ENCODE results near the gene YARS1. TPM values are rescaled to one million over a fixed set of nuclear protein-coding genes. Genes with fewer than 3 reads are reported as not detected.

The YARS1 gene
- total and polyA plus RNA-seq, 2 of the 4 experiments (the other 2 are of a cell fraction) = 100 to 166 TPM

DNA sequence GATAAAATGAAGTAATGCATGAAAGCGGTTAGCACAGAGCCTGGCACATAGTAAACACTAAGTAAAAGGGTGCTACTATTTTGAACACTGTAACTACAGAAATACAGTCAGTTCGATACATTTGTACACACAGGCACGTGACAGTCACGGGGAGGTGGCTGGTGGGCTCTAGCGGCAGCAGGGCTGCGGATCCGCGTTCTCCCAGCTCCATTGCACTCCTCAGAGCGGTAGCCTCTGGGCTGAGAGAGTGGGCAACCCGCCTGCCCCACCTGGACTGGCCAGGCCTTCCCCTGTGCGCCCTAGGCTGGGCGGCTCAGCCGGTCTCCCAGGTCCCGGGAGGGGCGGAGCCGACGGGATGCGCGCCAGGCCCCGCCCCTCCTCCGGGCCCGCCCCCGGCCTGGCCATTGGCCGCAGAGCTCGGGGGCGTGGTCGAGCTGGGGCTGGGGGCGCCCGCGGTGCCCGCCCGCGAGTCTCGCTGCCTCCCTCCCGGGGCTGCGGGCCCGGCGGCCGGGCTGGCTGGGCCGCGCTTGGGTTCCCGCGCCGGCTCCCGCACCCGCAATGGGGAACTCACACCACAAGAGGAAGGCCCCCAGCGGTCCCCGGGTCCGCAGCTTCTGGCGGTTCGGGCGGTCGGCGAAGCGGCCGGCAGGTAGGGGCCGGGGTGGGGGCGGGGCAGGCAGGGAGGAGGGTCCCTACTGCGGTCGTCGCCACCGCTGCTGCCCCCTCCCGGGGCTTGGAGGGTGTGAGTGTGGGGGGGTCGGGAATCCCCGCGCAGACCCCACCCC is 63.4 kb downstream of the YARS1 start:
- BruUV-seq (replicated peaks) = no TSS peak
- peak overlapping the region in 1 of 2 experiments; percentile 7; a peak in 1 of 4 replicates for H4K8ac ChIP-seq (ENCODE audit: low read depth in 2 of 2, low read length in 2 of 2)
- H4K91ac ChIP-seq (ENCODE audit: insufficient read depth, low read depth, low read length) = no peak overlapping the region
- no peak overlapping the region for H4K5ac ChIP-seq (ENCODE audit: low read depth, low read length)
- ATAC-seq (ENCODE audit: low read depth) (peak; percentile 98), DNase-seq (peak; percentile 48)
- peaks cover 13% of the 10 kb centered on the region for H3K4me1 ChIP-seq (ENCODE audit: control insufficient read depth, insufficient read depth, low read length)
- H3K56ac ChIP-seq (ENCODE audit: extremely low read depth, insufficient read depth, low read length) = no peak overlapping the region
- H3K4me3 ChIP-seq (ENCODE audit: insufficient read depth, low read depth, low read length) = peak overlapping the region; percentile 50
- peak; percentile 62; the same call in 1 of the 2 replicates for TF ChIP-seq MAZ (IDR thresholded peaks at IDR 0.05; ENCODE audit: borderline replicate concordance, low read depth, low read length)
- no peak for TF ChIP-seq FOS (IDR thresholded peaks at IDR 0.05; ENCODE audit: low read depth, low read length)
- no peak for TF ChIP-seq POLR2A (IDR thresholded peaks at IDR 0.05; ENCODE audit: low read depth, low read length)
- TF ChIP-seq MAFK (IDR thresholded peaks at IDR 0.05; ENCODE audit: low read depth, low read length) = no peak
- TF ChIP-seq CEBPB (IDR thresholded peaks at IDR 0.05; ENCODE audit: low read depth, low read length) = no peak
- TF ChIP-seq, protein P1, sequence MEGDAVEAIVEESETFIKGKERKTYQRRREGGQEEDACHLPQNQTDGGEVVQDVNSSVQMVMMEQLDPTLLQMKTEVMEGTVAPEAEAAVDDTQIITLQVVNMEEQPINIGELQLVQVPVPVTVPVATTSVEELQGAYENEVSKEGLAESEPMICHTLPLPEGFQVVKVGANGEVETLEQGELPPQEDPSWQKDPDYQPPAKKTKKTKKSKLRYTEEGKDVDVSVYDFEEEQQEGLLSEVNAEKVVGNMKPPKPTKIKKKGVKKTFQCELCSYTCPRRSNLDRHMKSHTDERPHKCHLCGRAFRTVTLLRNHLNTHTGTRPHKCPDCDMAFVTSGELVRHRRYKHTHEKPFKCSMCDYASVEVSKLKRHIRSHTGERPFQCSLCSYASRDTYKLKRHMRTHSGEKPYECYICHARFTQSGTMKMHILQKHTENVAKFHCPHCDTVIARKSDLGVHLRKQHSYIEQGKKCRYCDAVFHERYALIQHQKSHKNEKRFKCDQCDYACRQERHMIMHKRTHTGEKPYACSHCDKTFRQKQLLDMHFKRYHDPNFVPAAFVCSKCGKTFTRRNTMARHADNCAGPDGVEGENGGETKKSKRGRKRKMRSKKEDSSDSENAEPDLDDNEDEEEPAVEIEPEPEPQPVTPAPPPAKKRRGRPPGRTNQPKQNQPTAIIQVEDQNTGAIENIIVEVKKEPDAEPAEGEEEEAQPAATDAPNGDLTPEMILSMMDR (conservative IDR thresholded peaks at IDR 0.05; ENCODE audit: low read depth, low read length) = no peak
- peak; percentile 82 for TF ChIP-seq BHLHE40 (IDR thresholded peaks at IDR 0.05; ENCODE audit: low read depth, low read length)
- no peak for TF ChIP-seq MXI1 (IDR thresholded peaks at IDR 0.05; ENCODE audit: borderline replicate concordance, low read depth, low read length)
- TF ChIP-seq, protein P2, sequence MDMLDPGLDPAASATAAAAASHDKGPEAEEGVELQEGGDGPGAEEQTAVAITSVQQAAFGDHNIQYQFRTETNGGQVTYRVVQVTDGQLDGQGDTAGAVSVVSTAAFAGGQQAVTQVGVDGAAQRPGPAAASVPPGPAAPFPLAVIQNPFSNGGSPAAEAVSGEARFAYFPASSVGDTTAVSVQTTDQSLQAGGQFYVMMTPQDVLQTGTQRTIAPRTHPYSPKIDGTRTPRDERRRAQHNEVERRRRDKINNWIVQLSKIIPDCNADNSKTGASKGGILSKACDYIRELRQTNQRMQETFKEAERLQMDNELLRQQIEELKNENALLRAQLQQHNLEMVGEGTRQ (IDR thresholded peaks at IDR 0.05; ENCODE audit: low read depth, low read length) = peak; percentile 71
- intact Hi-C loops (cut with micrococcal nuclease) = no loop called here
- H2AFZ ChIP-seq (replicated peaks; ENCODE audit: low read length, poor library complexity) = peak overlapping the region; percentile 87
- ChIA-PET CTCF (interaction anchor here (1.2 kb wide), 1 partner anchor 19 kb away, joined by 5 read pairs; no protein-coding TSS in a partner anchor), POLR2A (ENCODE audit: unreplicated experiment) (interaction anchor here (0.6 kb wide), 2 partner anchors 10 to 52 kb away, joined by 3 to 4 read pairs; no protein-coding TSS in a partner anchor)
- H2BK5ac ChIP-seq (ENCODE audit: low read depth, low read length, poor library complexity, severe bottlenecking) = no peak overlapping the region
- H2BK20ac ChIP-seq (ENCODE audit: low read depth, low read length) = no peak overlapping the region
- H2BK120ac ChIP-seq (ENCODE audit: low read depth, low read length) = no peak overlapping the region
- no peak overlapping the region; the same call in 1 of the 2 replicates for H3K18ac ChIP-seq (ENCODE audit: low read depth, low read length)
- H3K27me3 ChIP-seq (ENCODE audit: control insufficient read depth, insufficient read depth, low read length) = peaks cover 12% of the 10 kb centered on the region
- H2AK9ac ChIP-seq (replicated peaks; ENCODE audit: low read depth, low read length, poor library complexity) = peak overlapping the region; percentile 47
- peak overlapping the region; percentile 97 for H2AK5ac ChIP-seq (ENCODE audit: low read depth, low read length)
- peaks cover 0 to 10% of the 10 kb centered on the region in 2 experiments; a peak in 2 of 4 replicates for H3K79me1 ChIP-seq (ENCODE audit: low read depth in 1 of 2, low read length in 2 of 2)
- 0 out of 2 replicates have a peak overlapping the region, but pooled peaks have one; percentile 96 for H3K23ac ChIP-seq (ENCODE audit: low read depth, low read length)
- H3K36me3 ChIP-seq (ENCODE audit: control insufficient read depth, insufficient read depth, low read length) = no peaks in the 10 kb centered on the region
- H3K27ac ChIP-seq (ENCODE audit: insufficient read depth, low read length) = no peak overlapping the region
- H4K20me1 ChIP-seq (ENCODE audit: insufficient read depth, low read length) = peaks cover 10% of the 10 kb centered on the region
- H2BK15ac ChIP-seq (ENCODE audit: low read depth, low read length) = no peak overlapping the region
- dilution Hi-C loops (cut with HindIII; ENCODE audit: low sequenced_read_pairs, unreplicated experiment) = no loop called here
- 1% methylated on average over 27 of the region's 66 CpGs; no CpG with 5 or more reads in 1 of the 2 experiments for WGBS, 2 experiments (ENCODE audit: extremely low coverage in 2 of 2, insufficient read length in 1 of 2)
- H3K9me1 ChIP-seq (ENCODE audit: insufficient read depth, low read length) = peaks cover 4% of the 10 kb centered on the region
- 0 out of 2 replicates have a peak overlapping the region, but pooled peaks have one; percentile 3 for H3K14ac ChIP-seq (replicated peaks; ENCODE audit: low read depth, low read length)
- H3K4ac ChIP-seq (ENCODE audit: low read depth, low read length) = peak overlapping the region; percentile 28; the same call in 1 of the 2 replicates
- no peaks in the 10 kb centered on the region for H3K9me3 ChIP-seq (ENCODE audit: control insufficient read depth, insufficient read depth, low read length)
- H3K4me2 ChIP-seq (ENCODE audit: low read depth, low read length) = peak overlapping the region; percentile 100
- H3K9ac ChIP-seq (ENCODE audit: low read depth, low read length) = peak overlapping the region; percentile 58
- in situ Hi-C loops (cut with MboI; ENCODE audit: low sequenced_read_pairs) = no loop called here
